NOMO-1 treated with dmso at 0.1 percent for 144 hours (cell line): ENCODE results near the gene SV2C.

Source experiments
- DNase-seq: peaks from one replicate; lab custom pipeline; 2025; ENCODE audit not compliant: unreplicated experiment; lab: John Stamatoyannopoulos, UW

The SV2C gene

GRCh38 chr5:76376148-76376865, 293.1 kb downstream of the SV2C start:
- DNase-seq = no peak

DNA sequence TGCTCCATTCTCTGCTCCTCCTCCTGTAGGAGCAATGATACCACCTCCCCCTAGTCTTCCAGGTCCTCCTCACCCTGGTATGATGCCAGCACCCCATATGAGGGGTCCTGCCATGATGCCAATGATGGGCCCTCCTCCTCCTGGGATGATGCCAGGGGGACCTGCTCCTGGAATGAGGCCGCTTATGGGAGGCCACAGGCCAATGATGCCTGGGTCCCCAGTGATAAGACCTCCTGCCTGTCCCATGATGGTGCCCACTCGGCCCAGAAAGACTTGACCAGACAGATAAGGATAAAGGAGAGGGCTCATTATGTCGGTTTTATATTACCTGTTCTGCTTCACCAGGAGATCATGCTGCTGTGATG, 293.7 kb downstream of the SV2C start:
- DNase-seq = no peak

GRCh38 chr5:76378355-76378754, 295.2 kb downstream of the SV2C start:
- DNase-seq = no peak

GRCh38 chr5:76379316-76379715, 296.1 kb downstream of the SV2C start:
- no peak for DNase-seq

- DNase-seq = no peak
Observed at GRCh38 chr5:76379855-76380254, 296.7 kb downstream of the SV2C start.

DNA sequence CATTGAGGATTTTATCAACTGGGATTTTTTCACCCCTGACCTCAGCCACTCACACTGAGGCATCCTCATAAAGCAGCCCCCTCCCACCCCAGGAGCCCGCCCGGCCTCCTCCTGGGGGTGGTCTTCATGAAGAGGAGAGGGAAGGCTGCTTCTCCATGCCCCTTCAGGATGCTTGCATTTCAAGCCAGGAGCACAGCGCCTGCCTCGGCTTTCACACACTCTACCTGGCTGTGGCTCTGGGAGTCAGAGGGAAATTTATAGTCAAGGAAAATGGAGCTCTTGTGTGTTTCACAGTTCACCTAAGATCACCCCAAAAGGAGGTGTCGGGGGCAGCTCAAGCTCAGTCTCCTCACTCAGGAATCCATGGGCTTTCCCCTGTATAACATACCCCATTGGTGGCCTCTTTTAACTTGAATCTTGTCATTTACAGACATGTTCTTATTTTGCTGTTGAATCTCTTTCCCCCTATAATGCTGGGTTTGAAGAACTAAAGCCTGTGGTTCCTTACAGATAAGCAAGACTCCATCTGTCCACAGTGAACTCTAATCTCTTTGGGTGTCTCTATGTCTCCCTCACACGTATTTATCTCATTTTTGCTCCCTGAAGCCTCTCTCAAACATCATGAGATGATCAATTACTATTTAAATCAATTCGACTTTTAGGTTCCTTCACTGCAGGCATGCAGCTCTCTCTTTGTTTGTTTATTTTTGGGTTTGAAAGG, 297.3 kb downstream of the SV2C start:
- no peak for DNase-seq

DNA sequence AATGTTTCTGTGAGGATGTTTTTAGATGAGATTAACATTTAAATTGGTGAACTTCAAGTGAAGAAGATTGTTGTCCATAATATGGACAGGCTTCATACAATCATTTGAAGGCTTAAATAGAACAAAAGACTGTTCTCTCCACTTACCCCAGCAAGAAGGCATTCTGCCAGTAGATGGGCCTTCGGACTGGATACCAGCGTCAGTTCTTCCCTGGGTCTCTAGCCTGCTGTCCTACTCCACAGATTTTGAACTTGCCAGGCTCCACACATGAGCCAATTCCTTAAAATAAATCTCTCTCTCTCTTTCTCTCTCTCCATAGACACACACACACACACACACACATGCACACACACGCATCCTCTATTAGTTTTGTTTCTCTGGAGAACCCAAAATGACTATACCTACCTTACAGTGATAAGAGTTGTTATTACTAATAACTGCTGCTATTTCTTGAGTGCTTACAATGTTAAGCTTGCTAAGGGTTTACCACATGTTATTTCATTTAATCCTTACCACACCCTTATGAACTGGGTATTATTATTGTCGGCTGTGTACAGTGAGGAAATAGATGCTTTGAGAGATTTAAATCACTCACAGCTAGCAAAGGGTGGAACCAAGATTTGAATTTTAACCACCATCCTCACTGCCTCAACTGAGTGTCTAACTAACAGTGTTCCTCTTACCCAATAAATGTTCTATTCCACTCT, 300.1 kb downstream of the SV2C start:
- DNase-seq = no peak

DNA sequence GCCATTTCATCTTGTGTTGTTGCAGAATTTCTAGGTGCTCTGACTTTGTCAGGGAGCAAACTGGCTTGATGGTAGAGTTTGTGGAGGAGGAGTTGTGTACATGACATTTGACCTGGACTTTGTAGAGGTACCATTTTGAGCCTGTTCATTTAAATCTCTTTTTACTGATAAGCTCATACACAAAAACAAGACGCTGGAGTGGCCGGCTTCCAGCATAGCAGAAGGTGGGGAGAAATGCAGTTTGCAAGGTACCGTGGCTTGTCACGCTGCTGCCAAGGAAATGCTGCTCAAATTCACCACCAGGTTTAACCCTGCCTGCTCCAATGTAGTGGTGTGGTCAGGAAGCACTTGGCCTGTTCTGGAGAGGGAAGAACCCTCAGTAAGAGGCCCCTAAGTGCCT, 301.0 kb downstream of the SV2C start:
- no peak for DNase-seq

DNA sequence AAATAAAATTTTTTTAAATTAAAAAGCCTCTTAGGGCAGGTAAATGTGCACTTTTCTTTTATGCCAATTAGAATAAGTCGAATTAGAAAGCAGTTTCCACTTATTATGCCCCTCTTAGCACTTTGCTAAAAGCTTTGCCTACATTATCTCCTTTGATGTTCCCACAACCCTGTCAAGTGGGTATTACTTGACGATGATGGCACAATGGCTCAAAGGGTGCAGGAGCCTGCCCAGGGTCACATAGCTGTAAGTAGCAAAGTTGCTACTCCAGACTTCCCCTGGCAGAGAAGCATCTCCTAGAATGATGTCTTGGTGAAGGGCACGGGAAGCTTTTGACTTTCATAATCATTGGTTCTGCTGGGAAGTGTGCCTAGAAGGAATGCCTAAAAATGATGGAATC, 301.5 kb downstream of the SV2C start:
- DNase-seq = no peak

DNA sequence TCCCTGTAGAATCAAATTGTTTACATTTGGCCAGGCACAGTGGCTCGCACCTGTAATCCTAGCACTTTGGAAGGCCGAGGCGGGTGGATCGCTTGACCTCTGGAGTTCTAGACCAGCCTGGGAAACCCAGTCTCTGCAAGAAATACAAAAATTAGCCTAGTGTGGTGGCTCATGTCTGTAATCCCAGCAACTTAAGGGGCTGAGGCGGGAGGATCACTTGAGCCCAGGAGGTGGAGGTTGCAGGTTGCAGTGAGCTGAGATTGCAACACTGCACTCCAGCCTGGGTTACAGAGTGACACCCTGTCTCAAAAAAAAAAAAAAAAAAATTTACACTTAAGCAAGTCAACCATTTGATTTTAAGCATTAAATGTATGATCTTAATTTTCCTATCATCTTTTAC, 302.4 kb downstream of the SV2C start:
- no peak for DNase-seq

- no peak for DNase-seq
Observed at GRCh38 chr5:76386360-76386759, 303.2 kb downstream of the SV2C start.

GRCh38 chr5:76388236-76388635, 305.1 kb downstream of the SV2C start:
- no peak for DNase-seq

GRCh38 chr5:76388791-76389512, 305.8 kb downstream of the SV2C start:
- DNase-seq = no peak

DNA sequence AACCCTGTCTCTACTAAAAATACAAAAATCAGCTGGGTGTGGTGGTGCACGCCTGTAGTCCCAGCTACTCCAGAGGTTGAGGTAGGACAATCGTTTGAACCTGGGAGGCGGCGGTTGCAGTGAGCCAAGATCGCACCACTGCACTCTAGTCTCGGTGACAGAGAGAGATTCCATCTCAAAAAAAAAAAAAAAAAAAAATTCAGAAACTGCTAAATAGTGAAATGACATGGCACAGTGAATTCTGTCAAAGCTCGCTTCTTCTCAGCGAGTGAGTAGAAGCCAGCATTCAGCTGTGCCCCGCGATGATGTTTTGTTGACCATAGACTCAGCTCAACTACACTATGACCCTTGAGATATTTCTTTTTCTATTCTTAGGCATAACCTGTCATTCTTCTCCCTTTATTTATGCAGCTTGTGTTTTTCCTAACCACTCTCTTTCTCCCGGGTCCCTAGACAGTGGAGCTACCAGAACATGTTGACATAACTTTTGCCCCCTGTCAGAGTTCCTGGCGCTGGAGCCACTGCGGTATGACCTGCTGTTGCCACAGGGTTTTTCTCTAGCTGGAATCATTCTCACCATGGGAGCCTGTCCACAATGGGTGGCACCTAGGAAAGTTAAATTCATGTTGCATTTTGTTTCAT, 306.5 kb downstream of the SV2C start:
- no peak for DNase-seq

DNA sequence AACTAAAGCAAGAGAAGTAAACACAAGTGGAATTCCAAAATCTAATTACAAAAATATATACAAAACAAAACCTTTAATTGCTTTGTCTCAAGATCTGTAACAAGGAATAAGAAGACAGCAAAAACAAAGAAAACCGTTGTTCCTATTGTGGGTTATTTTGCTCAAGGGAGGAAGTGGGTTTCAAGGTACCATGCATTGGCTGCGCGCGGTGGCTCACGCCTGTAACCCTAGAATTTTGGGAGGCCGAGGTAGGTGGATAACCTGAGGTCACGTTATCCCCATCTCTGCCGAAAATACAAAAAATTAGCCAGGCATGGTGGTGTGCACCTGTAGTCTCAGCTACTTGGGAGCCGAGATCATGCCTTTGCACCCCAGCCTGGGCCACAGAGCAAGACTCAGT, 307.8 kb downstream of the SV2C start:
- DNase-seq = no peak

DNA sequence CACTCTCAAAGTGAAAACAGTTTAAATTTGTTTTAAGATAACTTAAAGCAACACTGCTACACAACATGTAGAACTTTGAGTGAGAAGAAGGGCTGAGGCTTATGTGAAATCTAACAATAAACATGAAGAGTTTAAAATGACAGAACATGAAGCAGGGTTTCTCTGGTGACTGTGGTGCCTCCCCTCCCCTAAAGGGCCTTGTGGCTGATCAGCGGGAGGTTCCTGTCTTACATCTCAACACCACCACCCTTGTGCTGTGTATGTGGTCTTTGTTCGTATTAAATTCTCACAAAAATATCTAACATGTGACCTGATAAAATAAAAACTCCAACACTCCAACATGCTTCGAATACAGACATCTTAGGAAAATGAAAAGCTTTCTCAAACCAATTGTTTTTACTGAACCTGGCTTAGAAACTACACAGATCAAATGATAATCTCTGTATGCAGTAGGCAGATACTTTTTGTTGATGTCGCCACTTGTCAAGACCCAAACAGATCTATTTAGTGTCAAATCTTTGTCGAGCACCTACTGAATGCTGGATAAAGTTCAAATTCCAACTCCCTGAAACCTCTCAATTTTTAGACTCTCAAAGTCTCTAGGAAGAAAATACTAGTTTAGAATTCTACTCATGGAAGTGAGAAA, 310.0 kb downstream of the SV2C start:
- DNase-seq = no peak

GRCh38 chr5:76397200-76397599, 314.0 kb downstream of the SV2C start:
- no peak for DNase-seq

DNA sequence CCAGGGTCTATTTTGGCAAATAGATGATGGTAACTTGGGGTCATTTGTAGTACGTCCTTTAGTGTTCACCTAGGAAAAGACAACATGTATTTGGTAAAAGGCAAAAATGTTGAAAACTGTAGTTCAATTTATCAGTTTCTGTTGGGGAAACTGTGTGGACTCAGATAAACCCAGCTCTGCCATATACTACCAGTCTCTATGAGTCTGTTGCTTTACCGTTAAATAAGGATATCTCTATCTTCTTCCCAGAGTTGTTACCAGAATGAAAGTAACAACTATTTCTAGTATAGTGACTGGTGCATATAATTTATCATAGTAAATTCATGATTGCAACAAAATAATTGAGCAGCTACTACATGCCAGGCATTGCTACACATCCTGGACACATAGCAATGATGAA, 316.1 kb downstream of the SV2C start:
- no peak for DNase-seq

GRCh38 chr5:76400466-76400865, 317.3 kb downstream of the SV2C start:
- no peak for DNase-seq

GRCh38 chr5:76401801-76402250, 318.6 kb downstream of the SV2C start:
- no peak for DNase-seq
